ENCODE results near the gene HSPB6. TPM values are rescaled to one million over a fixed set of nuclear protein-coding genes. Genes with fewer than 3 reads are reported as not detected.
A peak's percentile ranks its signal among the peaks of the same experiment; 100 is the strongest.

HSPB6 gene
- total and polyA plus RNA-seq, 12 donors = 21.1 to 932 (median 265) TPM

GRCh38 chr19:35743640-35744429 is 13.0 kb downstream of the HSPB6 start:
- WGBS, 4 donors = 86 to 91% (median 89%) methylated on average over 18 to 19 of the region's 19 CpGs
- H3K4me1 ChIP-seq (replicated peaks in 1 of 2) = peaks cover 28 to 50% of the 10 kb centered on the region in 2 donors
- peak overlapping the region in 1 of 4 donors; percentile 89 for H3K4me3 ChIP-seq
- TF ChIP-seq, protein P1, sequence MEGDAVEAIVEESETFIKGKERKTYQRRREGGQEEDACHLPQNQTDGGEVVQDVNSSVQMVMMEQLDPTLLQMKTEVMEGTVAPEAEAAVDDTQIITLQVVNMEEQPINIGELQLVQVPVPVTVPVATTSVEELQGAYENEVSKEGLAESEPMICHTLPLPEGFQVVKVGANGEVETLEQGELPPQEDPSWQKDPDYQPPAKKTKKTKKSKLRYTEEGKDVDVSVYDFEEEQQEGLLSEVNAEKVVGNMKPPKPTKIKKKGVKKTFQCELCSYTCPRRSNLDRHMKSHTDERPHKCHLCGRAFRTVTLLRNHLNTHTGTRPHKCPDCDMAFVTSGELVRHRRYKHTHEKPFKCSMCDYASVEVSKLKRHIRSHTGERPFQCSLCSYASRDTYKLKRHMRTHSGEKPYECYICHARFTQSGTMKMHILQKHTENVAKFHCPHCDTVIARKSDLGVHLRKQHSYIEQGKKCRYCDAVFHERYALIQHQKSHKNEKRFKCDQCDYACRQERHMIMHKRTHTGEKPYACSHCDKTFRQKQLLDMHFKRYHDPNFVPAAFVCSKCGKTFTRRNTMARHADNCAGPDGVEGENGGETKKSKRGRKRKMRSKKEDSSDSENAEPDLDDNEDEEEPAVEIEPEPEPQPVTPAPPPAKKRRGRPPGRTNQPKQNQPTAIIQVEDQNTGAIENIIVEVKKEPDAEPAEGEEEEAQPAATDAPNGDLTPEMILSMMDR (IDR thresholded peaks at IDR 0.05) = no peak
- no peak for TF ChIP-seq POLR2A (IDR thresholded peaks at IDR 0.05)
- DNase-seq = peak in 1 of 7 donors; percentile 34
- H3K27ac ChIP-seq = peak overlapping the region in 2 of 5 donors; percentile 100
- H3K27me3 ChIP-seq = no peaks in the 10 kb centered on the region
- intact Hi-C loops (cut with DNase I) = no loop called here
- peaks cover 0 to 5% of the 10 kb centered on the region in 2 donors for H3K36me3 ChIP-seq (replicated peaks in 1 of 2)
- no peaks in the 10 kb centered on the region for H3K9me3 ChIP-seq (replicated peaks in 1 of 3)

GRCh38 chr19:35742121-35742724 is 14.6 kb downstream of the HSPB6 start, which contains the start of gene IGFLR1:
Gene IGFLR1, minus strand, starts transcription at chr19:35742452. Its CDS starts 1,272 bp downstream, at chr19:35741180.
- peak in 1 of 7 donors; percentile 64 for DNase-seq
- Histone ChIP-seq H3K9me3 (replicated peaks in 1 of 3) (no peaks in the 10 kb centered on the region), H3K27ac (peak within 1 kb of the TSS in 4 of 5 donors; percentile 3 to 88 (median 77)), H3K27me3 (no peaks in the 10 kb centered on the region), H3K4me1 (replicated peaks in 1 of 2) (peaks cover 25 to 45% of the 10 kb centered on the region in 2 donors), H3K36me3 (replicated peaks in 1 of 2) (peaks cover 0 to 21% of the 10 kb centered on the region in 2 donors), H3K4me3 (peak within 1 kb of the TSS in 1 of 4 donors; percentile 59)
- intact Hi-C loops (cut with DNase I) = no loop called here
- TF ChIP-seq, protein P1 (IDR thresholded peaks at IDR 0.05) = no peak
- TF ChIP-seq POLR2A (IDR thresholded peaks at IDR 0.05) = no peak
- WGBS, 4 donors = 72 to 86% (median 76%) methylated on average over 9 of the region's 9 CpGs

GRCh38 chr19:35741203-35741515 is 15.7 kb downstream of the HSPB6 start:
- Histone ChIP-seq H3K36me3 (replicated peaks in 1 of 2) (peaks cover 0 to 31% of the 10 kb centered on the region in 2 donors), H3K4me1 (replicated peaks in 1 of 2) (peaks cover 21 to 38% of the 10 kb centered on the region in 2 donors), H3K27ac (peak overlapping the region; percentile 68 to 95 (median 86)), H3K27me3 (no peaks in the 10 kb centered on the region), H3K4me3 (peak overlapping the region in 2 of 4 donors; percentile 11 to 59), H3K9me3 (replicated peaks in 1 of 3) (no peaks in the 10 kb centered on the region)
- 3 to 4% (median 4%) methylated on average over 5 to 12 of the region's 12 CpGs for WGBS, 4 donors
- no peak for DNase-seq
- TF ChIP-seq, protein P1 (IDR thresholded peaks at IDR 0.05) = peak in 1 of 6 experiments; percentile 16
- TF ChIP-seq POLR2A (IDR thresholded peaks at IDR 0.05) = no peak
- intact Hi-C loops (cut with DNase I) = no loop called here

DNA sequence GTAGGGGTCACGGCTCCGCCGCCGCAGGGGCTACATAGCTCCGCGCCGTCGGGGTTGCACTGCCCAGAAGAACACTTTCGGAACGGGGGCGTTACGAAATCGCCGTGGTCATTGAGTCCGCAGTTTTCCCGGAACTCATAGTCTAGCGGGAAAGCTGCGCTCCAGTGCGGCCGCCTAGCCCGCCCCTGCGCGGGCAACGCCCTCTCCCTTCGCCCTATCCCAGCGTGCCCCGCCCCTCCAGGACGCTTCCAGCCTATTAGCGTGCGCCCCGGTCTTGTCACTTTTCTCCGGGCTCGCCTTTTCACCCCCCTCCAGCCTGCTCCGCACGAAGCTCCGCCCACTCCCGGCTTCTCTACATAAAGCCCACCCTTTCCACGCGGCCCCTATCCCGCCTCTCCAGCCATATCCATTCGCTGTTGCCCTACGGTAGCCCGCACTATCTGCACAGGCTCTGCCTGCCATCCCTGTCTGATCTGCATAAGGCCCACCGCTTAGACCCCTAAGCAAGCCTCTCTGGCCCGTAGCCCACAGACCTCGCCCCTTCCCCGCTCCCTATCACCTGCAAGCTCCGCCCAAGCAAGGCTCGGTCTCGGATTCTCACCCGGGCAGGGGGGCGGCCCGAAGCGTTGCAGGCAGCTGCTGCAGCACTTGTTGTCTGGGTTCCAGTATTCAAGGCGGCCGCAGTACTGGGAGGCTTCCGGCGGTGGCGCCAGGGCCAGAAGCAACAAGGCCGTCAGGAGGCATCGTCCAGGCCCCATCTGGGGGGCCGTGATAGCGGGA is 16.2 kb downstream of the HSPB6 start:
- H3K36me3 ChIP-seq (replicated peaks in 1 of 2) = peaks cover 0 to 36% of the 10 kb centered on the region in 2 donors
- intact Hi-C loops (cut with DNase I) = no loop called here
- peak; percentile 97 to 99 (median 99) for DNase-seq

More for the DNA sequence above, 16.2 kb downstream of the HSPB6 start:
- no peaks in the 10 kb centered on the region for H3K27me3 ChIP-seq
- TF ChIP-seq, protein P1 (IDR thresholded peaks at IDR 0.05) = peak in 2 of 6 experiments; percentile 24 to 29
- peak in 1 of 2 donors; percentile 47 for TF ChIP-seq POLR2A (IDR thresholded peaks at IDR 0.05)
- H3K9me3 ChIP-seq (replicated peaks in 1 of 3) = no peaks in the 10 kb centered on the region
- peak overlapping the region; percentile 75 to 95 (median 86) for H3K27ac ChIP-seq
- peak overlapping the region in 3 of 4 donors; percentile 11 to 65 (median 59) for H3K4me3 ChIP-seq
- H3K4me1 ChIP-seq (replicated peaks in 1 of 2) = peaks cover 18 to 34% of the 10 kb centered on the region in 2 donors
- WGBS, 4 donors = 0 to 1% (median 1%) methylated on average over 31 to 63 of the region's 63 CpGs

Data from adrenal gland (tissue), 12 donors.